Endothelial cell (in vitro differentiated cells): ENCODE results near the gene CRAT. TPM values are rescaled to one million over a fixed set of nuclear protein-coding genes. Genes with fewer than 3 reads are reported as not detected.
"Not testable (repeated sequence)": the region's sequence is repeated elsewhere in the genome, so short reads cannot be mapped to it uniquely, and the experiment has no call there.

Experiments
- DNase-seq: peaks from one replicate; pipeline ENCODE4 v3.0.0; 2021; ENCODE audit warnings: low spot score
- H3K27ac Mint-ChIP-seq: one replicate; pipeline ENCODE4 v1.8.0; 2021; ENCODE audit warnings: mixed read lengths, inconsistent platforms; ENCODE audit not compliant: unreplicated experiment
- H3K27me3 Mint-ChIP-seq: one replicate; pipeline ENCODE4 v1.8.0; 2021; ENCODE audit warnings: mild to moderate bottlenecking, moderate library complexity, mixed read lengths, inconsistent platforms; ENCODE audit not compliant: unreplicated experiment
- H3K36me3 Mint-ChIP-seq: one replicate; pipeline ENCODE4 v1.8.0; 2021; ENCODE audit warnings: mild to moderate bottlenecking, low read depth, mixed read lengths, inconsistent platforms; ENCODE audit not compliant: unreplicated experiment
- H3K4me1 Mint-ChIP-seq: one replicate; pipeline ENCODE4 v1.8.0; 2021; ENCODE audit warnings: mild to moderate bottlenecking, mixed read lengths, inconsistent platforms; ENCODE audit not compliant: unreplicated experiment
- H3K4me3 Mint-ChIP-seq: one replicate; pipeline ENCODE4 v1.8.0; 2021; ENCODE audit warnings: mild to moderate bottlenecking, mixed read lengths, inconsistent platforms; ENCODE audit not compliant: unreplicated experiment
- H3K9me3 Mint-ChIP-seq: one replicate; pipeline ENCODE4 v1.8.0; 2021; ENCODE audit warnings: mixed read lengths, inconsistent platforms; ENCODE audit not compliant: unreplicated experiment
- total RNA-seq: library from RNA; stranded (reverse); fragmentation: NEBNext Ultra II Directional; extraction: Animal tissue kit (Norgen Biotek cat#: 25700); gene quantifications from one replicate; pipeline ENCODE4 v1.2.1, GENCODE V29; 2021; ENCODE audit not compliant: unreplicated experiment
- TF ChIP-seq, protein P1 (sequence below): fragments of 200-600 bp; sonication (generic); IDR thresholded peaks from one replicate; pipeline ENCODE4 v1.5.0; 2021; ENCODE audit warnings: antibody characterized with exemption; ENCODE audit not compliant: unreplicated experiment

Gene CRAT
- total RNA-seq, 1 donor from 2014 or later: 42.9 TPM

DNA sequence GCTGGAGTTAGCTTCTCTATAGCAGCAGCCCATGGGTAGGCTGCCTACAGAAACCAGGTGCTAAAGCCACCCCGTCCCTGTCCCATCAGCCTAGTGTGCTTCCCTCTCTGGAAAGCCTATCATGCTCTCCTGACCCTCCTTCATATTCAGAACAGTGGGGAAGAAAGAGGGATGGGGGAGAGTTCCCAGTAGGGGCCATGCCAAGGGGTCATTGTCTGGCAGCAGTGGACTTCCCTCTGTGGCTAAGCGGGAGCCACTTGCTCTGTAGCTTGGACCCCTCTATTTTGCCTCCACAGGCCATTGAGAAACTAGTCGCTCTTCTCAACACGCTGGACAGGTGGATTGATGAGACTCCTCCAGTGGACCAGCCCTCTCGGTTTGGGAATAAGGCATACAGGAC lies 18.1 kb upstream of the CRAT start:
- Mint-ChIP-seq H3K4me1 (peaks cover 19% of the 10 kb centered on the region), H3K4me3 (no peak overlapping the region), H3K9me3 (no peaks in the 10 kb centered on the region), H3K36me3 (peaks cover 12% of the 10 kb centered on the region), H3K27ac (peak overlapping the region; percentile 36), H3K27me3 (peaks cover 4% of the 10 kb centered on the region)
- TF ChIP-seq, protein P1, sequence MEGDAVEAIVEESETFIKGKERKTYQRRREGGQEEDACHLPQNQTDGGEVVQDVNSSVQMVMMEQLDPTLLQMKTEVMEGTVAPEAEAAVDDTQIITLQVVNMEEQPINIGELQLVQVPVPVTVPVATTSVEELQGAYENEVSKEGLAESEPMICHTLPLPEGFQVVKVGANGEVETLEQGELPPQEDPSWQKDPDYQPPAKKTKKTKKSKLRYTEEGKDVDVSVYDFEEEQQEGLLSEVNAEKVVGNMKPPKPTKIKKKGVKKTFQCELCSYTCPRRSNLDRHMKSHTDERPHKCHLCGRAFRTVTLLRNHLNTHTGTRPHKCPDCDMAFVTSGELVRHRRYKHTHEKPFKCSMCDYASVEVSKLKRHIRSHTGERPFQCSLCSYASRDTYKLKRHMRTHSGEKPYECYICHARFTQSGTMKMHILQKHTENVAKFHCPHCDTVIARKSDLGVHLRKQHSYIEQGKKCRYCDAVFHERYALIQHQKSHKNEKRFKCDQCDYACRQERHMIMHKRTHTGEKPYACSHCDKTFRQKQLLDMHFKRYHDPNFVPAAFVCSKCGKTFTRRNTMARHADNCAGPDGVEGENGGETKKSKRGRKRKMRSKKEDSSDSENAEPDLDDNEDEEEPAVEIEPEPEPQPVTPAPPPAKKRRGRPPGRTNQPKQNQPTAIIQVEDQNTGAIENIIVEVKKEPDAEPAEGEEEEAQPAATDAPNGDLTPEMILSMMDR: no peak
- DNase-seq: no peak

GRCh38 chr9:129126749-129127618 lies 16.4 kb upstream of the CRAT start:
- Mint-ChIP-seq H3K4me1 (peaks cover 19% of the 10 kb centered on the region), H3K9me3 (no peaks in the 10 kb centered on the region), H3K4me3 (peak overlapping the region; percentile 44), H3K36me3 (peaks cover 12% of the 10 kb centered on the region), H3K27me3 (peaks cover 4% of the 10 kb centered on the region), H3K27ac (peak overlapping the region; percentile 95)
- TF ChIP-seq, protein P1: no peak
- no peak for DNase-seq

DNA sequence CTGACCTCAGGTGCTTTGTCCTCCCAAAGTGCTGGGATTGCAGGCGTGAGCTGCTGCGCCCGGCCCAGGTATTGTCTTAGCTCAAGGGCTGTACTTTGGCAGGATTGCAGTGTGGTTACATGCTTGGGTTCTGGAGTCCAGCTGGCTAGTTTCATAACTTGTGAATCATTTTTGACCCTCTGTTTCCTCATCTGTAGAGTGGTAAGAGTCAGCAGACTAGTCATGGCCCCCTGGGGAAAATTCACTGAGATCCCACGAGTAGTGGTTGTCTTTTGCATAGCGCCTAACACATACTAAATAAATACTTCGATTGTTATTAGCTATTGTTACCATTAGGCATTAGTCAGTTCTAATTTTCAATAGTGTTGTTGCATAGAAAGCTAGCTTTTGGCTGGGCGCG lies 14.9 kb upstream of the CRAT start:
- TF ChIP-seq, protein P1: no peak
- DNase-seq: no peak
- peaks cover 19% of the 10 kb centered on the region for H3K4me1 Mint-ChIP-seq
- H3K4me3 Mint-ChIP-seq: no peak overlapping the region
- peaks cover 19% of the 10 kb centered on the region for H3K36me3 Mint-ChIP-seq
- no peaks in the 10 kb centered on the region for H3K9me3 Mint-ChIP-seq
- H3K27me3 Mint-ChIP-seq: peaks cover 4% of the 10 kb centered on the region
- no peak overlapping the region for H3K27ac Mint-ChIP-seq

- no peak for DNase-seq
- H3K4me3 Mint-ChIP-seq: no peak overlapping the region
- TF ChIP-seq, protein P1: no peak
- peaks cover 19% of the 10 kb centered on the region for H3K4me1 Mint-ChIP-seq
- no peaks in the 10 kb centered on the region for H3K9me3 Mint-ChIP-seq
- H3K27ac Mint-ChIP-seq: no peak overlapping the region
- peaks cover 4% of the 10 kb centered on the region for H3K27me3 Mint-ChIP-seq
- H3K36me3 Mint-ChIP-seq: peaks cover 19% of the 10 kb centered on the region
These were observed 14.0 kb upstream of the CRAT start for GRCh38 chr9:129124506-129125069.

GRCh38 chr9:129122976-129123375 lies 12.4 kb upstream of the CRAT start:
- not testable (repeated sequence) for H3K4me3 Mint-ChIP-seq, H3K27ac Mint-ChIP-seq, H3K9me3 Mint-ChIP-seq, DNase-seq, H3K27me3 Mint-ChIP-seq
- H3K4me1 Mint-ChIP-seq: peaks cover 24% of the 10 kb centered on the region
- peaks cover 19% of the 10 kb centered on the region for H3K36me3 Mint-ChIP-seq
